Amniotic stem cell (primary cell): Measurements from ENCODE around the gene GNPAT.

Experiments used
- DNase-seq: peaks from one replicate; lab custom pipeline; 2025; lab: John Stamatoyannopoulos, UW

Gene GNPAT

DNA sequence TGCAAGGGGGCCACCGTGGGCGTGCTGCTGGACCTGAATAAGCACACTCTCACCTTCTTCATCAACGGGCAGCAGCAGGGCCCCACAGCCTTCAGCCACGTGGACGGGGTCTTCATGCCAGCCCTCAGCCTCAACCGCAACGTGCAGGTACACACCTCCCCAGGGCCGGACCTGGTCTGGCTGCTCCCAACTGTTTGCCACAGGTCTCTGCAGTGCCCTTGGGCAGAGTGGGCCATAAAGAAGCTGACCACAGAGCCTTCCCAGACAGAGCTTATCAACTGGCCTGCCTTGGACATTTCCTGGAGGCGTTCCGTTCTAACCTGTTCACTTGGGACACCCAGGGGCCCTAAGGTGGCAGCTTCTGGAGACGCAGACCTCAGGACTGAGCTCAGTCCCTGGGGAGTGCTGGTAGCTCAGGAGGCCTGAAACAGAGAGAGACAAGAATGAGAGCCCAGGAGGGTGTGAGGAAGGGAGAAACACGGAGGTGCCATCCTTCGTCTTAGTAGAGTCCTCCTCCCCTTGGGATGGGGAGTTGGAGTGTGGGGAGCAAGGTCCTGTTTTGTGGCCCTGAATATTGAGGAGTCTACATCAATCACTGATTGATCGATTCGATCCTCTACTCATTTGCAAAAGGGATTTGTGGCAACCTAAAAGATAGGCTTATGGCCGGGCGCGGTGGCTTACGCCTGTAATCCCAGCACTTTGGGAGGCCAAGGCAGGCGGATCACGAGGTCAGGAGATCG is 27.0 kb upstream of the GNPAT start:
- DNase-seq, result no peak

- DNase-seq, result no peak
Measured at GRCh38 chr1:231214918-231215680, 25.9 kb upstream of the GNPAT start.

DNA sequence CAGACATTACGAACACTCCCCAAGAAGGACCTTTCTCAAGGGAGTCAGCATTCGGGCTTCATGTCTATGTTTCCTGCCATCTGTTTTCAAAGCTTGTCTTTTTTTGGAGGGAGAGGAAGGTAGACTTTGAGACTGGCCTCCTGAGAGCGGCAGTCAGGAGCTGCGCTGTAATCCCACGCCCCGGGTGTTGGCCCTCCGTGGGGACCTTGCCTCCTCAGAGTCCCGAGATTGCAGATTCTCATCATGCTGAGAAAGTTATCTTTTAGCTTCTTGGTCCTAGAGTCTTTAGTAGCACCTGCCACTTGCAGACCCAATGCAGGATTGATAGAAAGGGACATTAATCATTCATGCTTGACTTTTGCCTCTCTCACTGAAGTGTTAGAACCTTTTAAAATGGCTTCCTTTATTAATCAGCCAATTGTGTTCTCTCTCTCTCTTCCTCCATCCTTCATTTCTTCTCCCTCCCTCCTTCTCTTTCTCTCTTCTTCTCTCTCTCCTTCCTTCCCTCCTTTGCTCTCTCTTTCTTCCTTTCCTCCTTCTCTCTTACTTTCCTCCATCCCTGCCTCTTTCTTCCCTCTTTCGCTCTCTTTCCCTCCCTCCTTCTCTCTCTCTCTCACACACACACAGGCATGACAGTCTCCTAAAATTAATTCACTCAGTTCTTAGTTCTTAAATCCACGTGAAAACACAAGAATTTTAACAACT is 25.2 kb upstream of the GNPAT start:
- DNase-seq, result no peak

- DNase-seq, result no peak
Measured at GRCh38 chr1:231216498-231216897, 24.5 kb upstream of the GNPAT start.

DNA sequence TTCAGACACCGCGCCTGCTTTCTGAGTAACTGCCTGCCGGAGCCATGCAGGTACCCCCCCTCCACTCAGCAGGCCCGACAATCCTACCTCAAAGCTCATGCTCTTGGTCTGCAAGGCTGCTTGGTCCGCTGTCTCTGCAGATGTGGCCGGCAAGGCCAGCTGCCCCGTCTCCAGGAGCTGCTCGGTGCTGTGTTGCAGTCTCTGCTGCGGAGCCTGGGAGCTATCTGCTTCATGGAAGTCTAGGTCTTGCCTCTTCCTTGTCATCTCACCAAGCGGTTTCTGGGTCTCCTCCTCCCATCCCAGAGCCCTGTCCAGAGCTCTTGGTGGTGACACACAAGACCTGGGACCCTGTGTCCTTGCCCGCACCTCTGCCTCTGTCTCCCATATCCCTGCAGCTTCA is 24.0 kb upstream of the GNPAT start:
- DNase-seq, result no peak

DNA sequence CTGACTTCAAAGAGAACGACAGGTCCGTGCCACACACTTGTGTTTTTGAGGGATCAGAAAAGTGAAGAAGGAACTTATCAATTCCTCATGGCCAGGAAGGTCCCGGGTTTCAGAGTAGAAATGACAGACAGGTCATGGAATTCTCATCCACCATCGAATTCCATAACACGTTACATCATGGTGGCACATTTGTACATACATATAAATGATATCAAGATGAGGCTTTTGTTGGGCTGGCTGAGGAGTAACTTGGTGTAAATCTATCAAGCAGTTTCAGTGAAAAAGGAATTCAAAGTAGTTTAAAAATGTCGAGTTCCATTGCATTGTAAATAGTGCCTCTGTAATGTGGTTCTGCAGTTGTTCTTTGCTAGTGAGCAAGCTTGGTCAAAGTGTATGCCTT is 22.9 kb upstream of the GNPAT start:
- no peak for DNase-seq

DNA sequence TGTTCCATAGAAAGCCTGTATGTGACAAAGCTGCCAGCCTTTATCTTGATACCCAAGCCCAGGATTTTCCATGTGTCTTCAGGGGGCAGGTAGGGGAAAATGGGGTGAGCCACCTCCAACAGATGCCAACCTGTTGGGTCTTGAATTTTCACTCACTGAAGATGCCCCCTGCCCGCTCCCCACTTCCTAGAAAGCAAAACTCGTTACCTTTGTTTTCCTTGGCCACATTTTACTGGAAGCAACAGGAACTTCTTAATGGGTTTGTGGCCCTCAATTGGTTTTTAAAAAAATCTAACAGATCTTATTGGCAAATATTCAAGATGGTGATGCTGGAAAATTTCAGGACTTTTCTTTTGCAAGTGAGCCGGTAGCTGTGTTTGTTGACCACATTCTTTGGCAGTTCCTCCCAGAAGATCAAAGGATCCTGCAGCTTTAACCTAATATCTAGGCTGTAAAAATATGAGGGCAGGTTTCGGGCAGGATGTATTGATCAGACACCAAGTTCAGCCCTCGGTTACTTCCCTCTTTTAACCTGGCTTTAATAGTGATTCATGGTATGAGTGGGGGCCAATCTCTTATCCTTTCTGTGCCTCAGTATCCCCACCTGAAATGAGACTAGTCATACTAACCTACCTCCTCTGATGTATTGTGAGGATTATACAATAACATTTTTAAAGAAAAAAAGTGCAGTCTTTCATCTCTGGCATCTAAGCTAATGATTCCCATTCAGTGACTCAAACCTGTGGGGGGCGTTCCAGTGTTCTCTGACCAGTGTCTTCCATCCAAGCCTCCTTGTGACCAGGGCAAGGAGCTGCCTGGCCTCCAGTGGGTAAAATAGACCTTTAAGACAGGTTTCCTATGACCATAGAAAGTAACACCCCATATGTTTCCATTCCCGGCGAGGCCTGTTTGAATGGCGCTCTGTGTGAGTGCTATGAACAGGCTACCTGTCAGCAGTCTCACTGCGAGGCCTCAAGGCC is 21.3 kb upstream of the GNPAT start:
- no peak for DNase-seq

DNA sequence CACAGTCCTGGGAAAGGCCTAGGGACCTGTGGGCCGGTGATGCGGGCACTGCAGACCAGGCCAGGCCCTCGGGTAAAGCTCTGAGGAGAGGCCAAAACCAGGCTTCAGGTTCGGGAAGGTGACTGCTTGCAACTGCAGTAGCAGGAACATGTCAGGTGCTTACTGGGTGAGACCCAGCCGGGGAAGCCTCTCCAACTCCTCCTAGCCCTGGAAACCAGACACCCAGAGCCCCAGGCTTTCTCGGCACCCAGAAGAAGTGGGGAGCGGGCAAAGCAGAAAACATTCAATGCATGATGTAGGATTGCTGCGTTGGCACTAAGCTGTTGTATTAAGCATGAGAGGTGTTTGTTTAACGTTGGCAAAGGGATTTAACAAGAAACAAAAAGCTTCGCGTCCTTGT is 20.2 kb upstream of the GNPAT start:
- DNase-seq, result no peak

DNA sequence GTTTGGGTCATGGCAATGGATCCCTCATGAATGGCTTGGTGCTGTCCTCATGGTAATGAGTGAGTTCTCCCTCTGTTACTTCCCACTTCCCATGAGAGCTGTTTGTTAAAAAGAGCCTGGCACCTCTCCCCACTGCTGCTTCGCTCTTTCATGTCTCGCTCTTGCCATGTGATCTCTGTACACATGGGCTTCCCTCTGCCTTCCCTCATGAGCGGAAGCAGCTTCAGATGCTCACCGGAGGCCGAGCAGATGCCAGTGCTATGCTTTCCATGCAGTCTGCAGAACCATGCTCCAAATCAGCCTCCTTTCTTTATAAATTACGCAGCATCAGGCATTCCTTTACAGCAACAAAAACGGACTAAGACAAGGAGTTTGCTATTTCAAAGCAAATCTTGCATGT is 14.9 kb upstream of the GNPAT start:
- DNase-seq, result no peak

DNA sequence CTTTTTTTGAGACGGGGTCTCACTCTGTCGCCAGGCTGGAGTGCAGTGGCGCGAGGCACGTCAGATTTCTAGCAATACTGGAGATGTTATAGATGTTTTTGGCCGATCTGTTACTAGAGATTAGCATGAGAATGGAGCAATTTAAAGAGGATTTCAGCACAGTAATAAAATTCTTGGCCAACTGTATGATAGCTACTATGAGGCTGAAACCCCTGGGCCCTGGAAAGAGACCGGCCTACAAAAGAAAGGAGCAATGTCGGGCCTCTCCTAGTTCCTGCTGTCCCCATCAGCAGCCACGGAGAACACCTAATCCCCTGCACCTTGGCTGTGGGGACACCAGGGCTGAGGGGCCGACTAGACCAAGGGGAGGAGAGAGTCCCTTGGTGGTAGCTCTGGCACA is 9.5 kb upstream of the GNPAT start:
- no peak for DNase-seq

DNA sequence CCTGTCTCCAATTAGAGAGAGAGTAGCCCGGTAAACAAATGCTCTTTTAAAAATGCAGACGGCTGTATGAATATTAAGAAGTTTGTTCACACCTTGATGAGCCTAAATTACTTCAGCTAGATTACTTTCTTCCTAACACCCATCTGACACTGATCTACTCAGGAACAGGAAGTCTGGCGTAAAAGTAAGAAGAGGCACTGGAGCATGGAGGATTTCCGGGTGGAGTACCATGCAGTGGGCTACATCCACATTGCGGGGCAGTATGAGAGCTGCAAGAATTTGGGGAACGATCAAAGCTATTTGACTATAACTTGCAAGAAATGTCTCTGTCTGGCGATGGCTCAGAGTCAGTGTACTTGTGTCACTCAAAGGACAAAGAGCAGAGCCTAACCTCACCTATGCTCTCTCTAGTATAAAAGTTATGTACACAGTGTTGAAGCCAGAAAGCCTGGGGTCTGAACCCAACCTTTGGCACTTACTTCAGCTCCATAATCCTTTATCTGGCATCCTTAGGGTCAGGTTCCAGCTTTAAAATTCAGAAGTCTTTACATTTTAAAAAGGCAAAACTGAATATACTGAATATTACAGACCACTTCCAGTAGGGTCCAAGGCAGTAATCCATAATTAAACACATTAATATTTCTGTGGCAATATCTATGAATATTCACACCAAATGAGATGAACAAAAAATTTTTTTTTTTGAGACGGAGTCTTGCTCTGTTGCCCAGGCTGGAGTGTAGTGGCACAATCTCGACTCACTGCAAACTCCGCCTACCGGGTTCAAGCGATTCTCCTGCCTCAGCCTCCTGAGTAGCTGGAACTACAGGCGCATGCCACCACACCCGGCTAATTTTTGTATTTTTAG is 7.9 kb upstream of the GNPAT start:
- DNase-seq, result no peak

- no peak for DNase-seq
Measured at GRCh38 chr1:231233735-231234417, 7.1 kb upstream of the GNPAT start.

DNA sequence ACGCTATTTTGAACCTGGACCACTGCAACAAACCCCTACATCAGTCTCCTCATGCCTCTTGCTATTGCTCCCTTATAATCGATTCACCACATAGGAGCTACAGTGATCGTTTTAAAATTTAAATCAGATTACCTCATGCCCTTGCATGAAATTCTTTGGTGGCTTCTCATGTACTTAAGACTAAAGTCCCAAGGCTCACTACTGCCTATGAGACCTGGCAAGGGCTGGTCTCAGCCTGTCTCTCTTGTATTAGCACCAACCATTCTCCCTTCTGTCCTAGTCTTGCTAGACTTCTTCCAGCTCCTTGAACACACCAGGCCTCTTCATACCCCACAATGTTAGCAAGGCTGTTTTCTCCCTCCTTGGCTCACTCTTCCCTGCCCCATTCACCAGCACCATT is 6.5 kb upstream of the GNPAT start:
- no peak for DNase-seq

DNA sequence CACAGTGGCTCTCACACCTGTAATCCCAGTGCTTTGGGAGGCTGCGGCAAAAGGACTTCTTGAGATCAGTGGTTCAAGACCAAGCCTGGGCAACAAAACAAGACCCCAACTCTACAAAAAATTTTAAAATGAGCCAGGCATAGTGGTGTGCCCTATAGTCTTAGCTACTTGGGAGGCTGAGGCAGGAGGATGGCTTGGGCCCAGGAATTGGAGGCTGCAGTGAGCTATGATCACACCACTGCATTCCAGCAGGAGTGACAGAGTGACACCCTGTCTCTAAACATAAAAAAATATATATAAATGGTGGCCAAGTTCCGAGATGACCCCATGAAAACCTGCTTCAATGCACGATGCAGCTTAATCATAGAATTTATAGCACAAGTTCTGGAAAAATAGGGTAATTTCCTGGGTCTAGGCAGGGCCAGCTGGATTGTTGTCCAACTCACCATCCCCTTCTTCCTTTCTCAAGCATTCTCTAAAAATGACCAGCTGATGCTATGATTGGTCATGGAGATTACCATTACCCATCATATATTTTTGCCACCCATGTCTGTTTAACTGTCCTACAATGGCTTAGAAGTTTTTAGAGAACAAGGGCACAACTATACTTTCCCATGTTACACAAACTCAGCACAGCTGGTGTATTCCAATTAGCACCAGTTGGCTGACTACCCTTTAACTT is 5.3 kb upstream of the GNPAT start:
- DNase-seq, result no peak

- no peak for DNase-seq
Measured at GRCh38 chr1:231236208-231236591, 4.8 kb upstream of the GNPAT start.

GRCh38 chr1:231236938-231237337 is 4.1 kb upstream of the GNPAT start:
- DNase-seq, result no peak

DNA sequence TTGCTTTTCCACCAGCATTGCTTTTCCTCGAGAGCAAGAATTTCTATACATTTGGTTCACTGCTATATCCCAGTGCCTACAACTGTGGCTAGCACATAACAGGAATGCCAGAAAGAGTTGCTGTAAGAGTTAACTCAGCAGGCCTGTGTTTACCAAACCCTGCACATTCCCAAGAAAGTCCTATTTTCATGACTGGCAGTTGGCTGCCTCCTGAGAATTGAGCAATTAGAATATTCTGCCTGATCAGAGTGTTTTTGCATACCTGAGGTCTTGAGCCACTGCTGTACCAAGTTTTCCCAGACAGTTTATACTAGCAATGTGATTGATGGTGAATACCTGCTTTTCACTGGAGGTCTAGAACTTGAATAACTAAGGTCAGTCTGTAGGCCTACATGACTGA is 2.7 kb upstream of the GNPAT start:
- DNase-seq, result no peak

DNA sequence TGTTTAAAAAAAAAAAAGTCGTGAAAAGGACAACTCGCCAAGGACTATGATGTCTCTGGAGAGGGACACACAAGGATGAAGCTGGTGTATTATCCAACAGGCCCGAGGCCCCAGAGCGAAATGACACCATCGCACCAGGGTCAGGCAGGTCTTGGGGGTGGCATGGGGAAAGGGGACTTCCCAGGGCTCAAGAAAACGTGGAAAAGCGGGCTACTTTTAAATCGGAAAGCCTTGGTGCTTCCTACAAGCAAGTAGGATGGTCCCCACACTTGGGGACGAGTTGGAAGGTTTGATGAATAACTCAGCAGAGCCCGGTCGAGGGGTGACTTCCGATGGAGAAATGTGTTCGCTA is 505 bp upstream of the GNPAT start:
- DNase-seq, result no peak

DNA sequence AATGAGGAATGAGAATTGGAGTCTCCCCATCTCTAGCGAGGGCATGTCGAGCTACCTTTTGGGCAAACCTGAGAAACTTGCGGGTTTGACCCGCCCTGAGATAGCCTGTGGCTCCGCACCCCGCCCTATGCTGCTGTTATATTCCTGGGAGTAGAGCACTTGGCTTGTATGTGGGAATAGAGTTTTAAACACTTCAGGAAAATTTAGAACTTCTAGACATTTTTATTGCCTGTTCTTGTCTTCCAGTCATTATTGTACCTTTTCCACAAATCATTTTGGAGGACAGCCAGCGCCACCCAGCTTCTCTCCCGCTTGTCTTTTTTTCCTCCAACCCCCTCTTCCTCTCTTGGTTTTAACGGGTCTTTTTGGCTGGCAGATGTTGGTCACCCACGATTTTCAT is 738 bp downstream of the GNPAT start:
- DNase-seq, result no peak
